ENCODE data around the gene CNTRL.

CNTRL gene

GRCh38 chr9:121179930-121180681, 105.4 kb downstream of the CNTRL start:
- no peak for DNase-seq (ENCODE audit: low read depth)

GRCh38 chr9:121182101-121182836, 107.5 kb downstream of the CNTRL start:
- no peak for DNase-seq (ENCODE audit: low read depth)

- no peak for DNase-seq (ENCODE audit: low read depth)
These were observed 108.2 kb downstream of the CNTRL start for GRCh38 chr9:121182989-121183388.

GRCh38 chr9:121183666-121184423, 109.1 kb downstream of the CNTRL start:
- DNase-seq (ENCODE audit: low read depth) = no peak

- DNase-seq (ENCODE audit: low read depth) = no peak
These were observed 109.7 kb downstream of the CNTRL start for GRCh38 chr9:121184463-121184862.

- no peak for DNase-seq (ENCODE audit: low read depth)
These were observed 110.5 kb downstream of the CNTRL start for GRCh38 chr9:121185178-121185745.

GRCh38 chr9:121185774-121186403, 111.1 kb downstream of the CNTRL start:
- no peak for DNase-seq (ENCODE audit: low read depth)

- DNase-seq (ENCODE audit: low read depth) = no peak
These were observed 113.0 kb downstream of the CNTRL start for GRCh38 chr9:121187636-121188305.

GRCh38 chr9:121189006-121189405, 114.3 kb downstream of the CNTRL start:
- no peak for DNase-seq (ENCODE audit: low read depth)

GRCh38 chr9:121189660-121190059, 114.9 kb downstream of the CNTRL start:
- no peak for DNase-seq (ENCODE audit: low read depth)

- no peak for DNase-seq (ENCODE audit: low read depth)
These were observed 116.5 kb downstream of the CNTRL start for GRCh38 chr9:121191235-121191634.

GRCh38 chr9:121192518-121192917, 117.8 kb downstream of the CNTRL start:
- no peak for DNase-seq (ENCODE audit: low read depth)

GRCh38 chr9:121192959-121193640, 118.3 kb downstream of the CNTRL start:
- no peak for DNase-seq (ENCODE audit: low read depth)

GRCh38 chr9:121194730-121195129, 120.0 kb downstream of the CNTRL start:
- no peak for DNase-seq (ENCODE audit: low read depth)

- DNase-seq (ENCODE audit: low read depth) = no peak
These were observed 121.6 kb downstream of the CNTRL start for GRCh38 chr9:121196389-121196788.

- no peak for DNase-seq (ENCODE audit: low read depth)
These were observed 122.4 kb downstream of the CNTRL start for GRCh38 chr9:121197132-121197531.

- no peak for DNase-seq (ENCODE audit: low read depth)
These were observed 123.8 kb downstream of the CNTRL start for GRCh38 chr9:121198512-121199042.

GRCh38 chr9:121199921-121200320, 125.2 kb downstream of the CNTRL start:
- DNase-seq (ENCODE audit: low read depth) = no peak

GRCh38 chr9:121200356-121200755, 125.6 kb downstream of the CNTRL start:
- DNase-seq (ENCODE audit: low read depth) = no peak

- DNase-seq (ENCODE audit: low read depth) = peak; percentile 47
These were observed 126.4 kb downstream of the CNTRL start for GRCh38 chr9:121201045-121201737.
